ENCODE data around the gene SELPLG.

- TF ChIP-seq CTCF (IDR thresholded peaks at IDR 0.05), result no peak
- TF ChIP-seq POLR2A (IDR thresholded peaks at IDR 0.05), result no peak
- no peak for TF ChIP-seq EP300 (IDR thresholded peaks at IDR 0.05)
Measured at GRCh38 chr12:108642269-108642870, 8.7 kb upstream of the SELPLG start.
